Naive thymus-derived CD4-positive, alpha-beta T cell (primary cell): ENCODE results near the gene PLEKHG4B. TPM values are rescaled to one million over a fixed set of nuclear protein-coding genes. Genes with fewer than 3 reads are reported as not detected.

Source experiments
- ATAC-seq: fragments of 150-1000 bp; cut with Tn5 transposase; 2 replicates; pipeline ENCODE4 v1.10.0; 2021; ENCODE audit warnings: mild to moderate bottlenecking, moderate library complexity
- CTCF ChIA-PET: fragments of 350-600 bp; sonication (Branson Sonifier 250); formaldehyde crosslinking; loops from one replicate; lab custom pipeline; 2021; ENCODE audit warnings: antibody characterized with exemption; lab: Charles Lee
- POLR2A ChIA-PET: fragments of 350-600 bp; sonication (Branson Sonifier 250); formaldehyde crosslinking; loops from one replicate; lab custom pipeline; 2021; ENCODE audit warnings: antibody characterized with exemption, inconsistent platforms; lab: Charles Lee
- DNase-seq, 9 donors: peaks; one replicate each; pipeline versions ENCODE4 v3.0.0 to v3.0.0-alpha.2; 2020 to 2022; ENCODE audit warnings: mixed read lengths in 1 of 9
- H3K27ac ChIP-seq: one replicate; pipeline ENCODE4 v1.7.0; 2013; ENCODE audit warnings: mild to moderate bottlenecking, low read depth, low read length, moderate library complexity
- H3K27me3 ChIP-seq, 2 donors: one replicate each; pipeline ENCODE4 v1.7.0; 2013; ENCODE audit warnings: low read length in 2 of 2, mild to moderate bottlenecking in 2 of 2, moderate library complexity in 2 of 2; ENCODE audit not compliant: control insufficient read depth in 2 of 2, insufficient read depth in 2 of 2
- H3K36me3 ChIP-seq, 3 experiments: 1 replicate in 2 of 3; 2 replicates in 1 of 3; pipeline ENCODE4 v1.7.0; 2013; ENCODE audit warnings: low read length in 3 of 3, mild to moderate bottlenecking in 3 of 3, moderate library complexity in 1 of 3; ENCODE audit not compliant: insufficient read depth in 3 of 3, control insufficient read depth in 2 of 3
- H3K4me1 ChIP-seq, 2 donors: one replicate each; pipeline ENCODE4 v1.7.0; 2013; ENCODE audit warnings: low read length in 2 of 2, mild to moderate bottlenecking in 2 of 2, moderate library complexity in 1 of 2; ENCODE audit not compliant: control insufficient read depth in 2 of 2, insufficient read depth in 2 of 2
- H3K4me3 ChIP-seq: 2 replicates; pipeline ENCODE4 v1.7.0; 2013; ENCODE audit warnings: mild to moderate bottlenecking, low read length
- H3K9me3 ChIP-seq, 3 experiments: 1 replicate in 2 of 3; 2 replicates in 1 of 3; pipeline ENCODE4 v1.7.0; 2013; ENCODE audit warnings: low read length in 3 of 3; ENCODE audit not compliant: control insufficient read depth in 2 of 3
- H3K27ac Mint-ChIP-seq, 9 donors: one replicate each; pipeline ENCODE4 v1.8.0; 2020 to 2022; ENCODE audit warnings: mixed read lengths in 9 of 9, mild to moderate bottlenecking in 8 of 9, moderate library complexity in 5 of 9, inconsistent platforms in 2 of 9
- H3K27me3 Mint-ChIP-seq, 5 donors: one replicate each; pipeline ENCODE4 v1.8.0; 2021 to 2022; ENCODE audit warnings: mixed read lengths in 5 of 5, mild to moderate bottlenecking in 1 of 5
- H3K36me3 Mint-ChIP-seq, 5 donors: one replicate each; pipeline ENCODE4 v1.8.0; 2020 to 2022; ENCODE audit warnings: mixed read lengths in 5 of 5, mild to moderate bottlenecking in 3 of 5, inconsistent platforms in 1 of 5
- H3K4me1 Mint-ChIP-seq, 7 donors: one replicate each; pipeline ENCODE4 v1.8.0; 2020 to 2022; ENCODE audit warnings: mixed read lengths in 7 of 7, mild to moderate bottlenecking in 3 of 7, inconsistent platforms in 1 of 7
- H3K4me3 Mint-ChIP-seq, 10 donors: one replicate each; pipeline ENCODE4 v1.8.0; 2020 to 2022; ENCODE audit warnings: mild to moderate bottlenecking in 10 of 10, mixed read lengths in 10 of 10, moderate library complexity in 6 of 10, inconsistent platforms in 2 of 10
- H3K9me3 Mint-ChIP-seq, 11 donors: one replicate each; pipeline ENCODE4 v1.8.0; 2020 to 2022; ENCODE audit warnings: mixed read lengths in 11 of 11, mild to moderate bottlenecking in 4 of 11, inconsistent platforms in 1 of 11, moderate library complexity in 1 of 11
- intact Hi-C, 2 donors: fragments of 100-400 bp; cut with micrococcal nuclease; formaldehyde crosslinking; loops; one replicate each; pipeline ENCODE4 v1.15.1; 2023
- polyA plus RNA-seq, 2 donors: library from polyadenylated mRNA; unstranded; fragments of 300-500 nt; fragmentation: Illumina TruSeq; gene quantifications; one replicate each; pipeline ENCODE4 v1.2.3, GENCODE V29; 2021
- total RNA-seq, 6 experiments: library from RNA in 5 of 6; stranded (reverse) in 5 of 6; gene quantifications; 1 replicate in 5 of 6; 2 replicates in 1 of 6; pipeline ENCODE4 v1.2.3 and lab custom pipeline; 2021 to 2026

PLEKHG4B gene
- total and polyA plus RNA-seq, 7 experiments from 2014 or later, result 0.39 to 2.0 TPM; not detected in 5

DNA sequence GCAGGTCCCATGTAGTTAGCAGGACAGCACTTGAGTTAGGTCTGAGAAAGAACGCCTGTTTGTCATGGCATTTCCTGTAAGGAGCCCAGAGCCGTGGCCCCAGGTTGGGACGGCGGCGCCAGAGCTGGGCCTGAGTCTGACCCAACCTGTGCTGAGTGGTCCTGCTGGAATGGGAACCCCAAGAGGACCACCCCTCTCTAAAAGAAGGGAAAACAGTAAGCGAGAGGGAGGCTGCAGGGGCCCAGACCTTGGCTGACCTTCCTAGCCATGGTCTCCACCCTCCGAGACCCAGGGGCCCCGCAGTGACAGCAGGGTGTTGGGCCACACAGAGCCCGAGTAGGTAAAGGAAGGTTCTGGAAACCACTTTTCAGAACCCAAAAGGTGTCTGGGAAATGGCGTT lies 97.5 kb downstream of the PLEKHG4B start:
- Mint-ChIP-seq H3K27me3 (peaks cover 0 to 5% (median 5%) of the 10 kb centered on the region in 5 donors), H3K27ac (no peak overlapping the region), H3K36me3 (no peaks in the 10 kb centered on the region), H3K9me3 (peaks cover 0 to 2% (median 0%) of the 10 kb centered on the region in 11 donors), H3K4me1 (peaks cover 5 to 12% (median 11%) of the 10 kb centered on the region in 7 donors), H3K4me3 (no peak overlapping the region)
- no peak overlapping the region for H3K4me3 ChIP-seq
- intact Hi-C loops, result no loop called here
- no peaks in the 10 kb centered on the region for H3K36me3 ChIP-seq
- no peak for ATAC-seq
- H3K27ac ChIP-seq, result no peak overlapping the region
- no peak for DNase-seq
- CTCF ChIA-PET, result no interaction called here
- H3K4me1 ChIP-seq, result peaks cover 0 to 6% of the 10 kb centered on the region in 2 donors
- no peaks in the 10 kb centered on the region for H3K27me3 ChIP-seq
- no peaks in the 10 kb centered on the region for H3K9me3 ChIP-seq
- POLR2A ChIA-PET, result interaction anchor here (1.1 kb wide), 1 partner anchor 236 kb away, joined by 5 read pairs; no protein-coding TSS in a partner anchor

DNA sequence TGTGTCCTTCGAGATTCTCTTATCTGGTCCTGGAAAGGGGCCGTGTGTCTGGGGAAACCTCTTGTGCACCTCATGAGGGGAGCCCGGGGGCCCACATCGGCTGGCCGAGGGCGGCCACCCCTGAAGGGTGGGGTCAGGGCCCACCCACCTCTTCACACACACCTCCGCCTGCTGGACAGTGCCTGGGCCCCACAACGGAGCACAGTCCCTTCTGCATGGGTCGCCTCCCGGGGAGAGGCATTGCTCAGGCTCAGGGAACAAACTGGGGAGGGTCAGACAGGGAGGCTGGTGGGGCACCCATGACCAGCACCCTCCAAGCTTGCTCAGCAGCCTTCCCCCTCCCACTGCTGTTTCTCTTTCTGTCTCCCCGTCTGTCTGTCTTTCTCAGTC lies 98.0 kb downstream of the PLEKHG4B start:
- no peak overlapping the region for H3K27ac ChIP-seq
- H3K4me1 ChIP-seq, result peaks cover 0 to 6% of the 10 kb centered on the region in 2 donors
- H3K4me3 Mint-ChIP-seq, result peak overlapping the region in 1 of 10 donors; percentile 19
- H3K27me3 Mint-ChIP-seq, result peaks cover 0 to 5% (median 5%) of the 10 kb centered on the region in 5 donors
- no peaks in the 10 kb centered on the region for H3K27me3 ChIP-seq
- no peak overlapping the region for H3K4me3 ChIP-seq
- DNase-seq (no peak), ATAC-seq (no peak)
- ChIA-PET POLR2A (no interaction called here), CTCF (no interaction called here)
- H3K36me3 ChIP-seq, result no peaks in the 10 kb centered on the region
- intact Hi-C loops, result no loop called here
- H3K4me1 Mint-ChIP-seq, result peaks cover 5 to 12% (median 11%) of the 10 kb centered on the region in 7 donors
- peaks cover 0 to 2% (median 0%) of the 10 kb centered on the region in 11 donors for H3K9me3 Mint-ChIP-seq
- no peaks in the 10 kb centered on the region for H3K9me3 ChIP-seq
- H3K36me3 Mint-ChIP-seq, result no peaks in the 10 kb centered on the region
- H3K27ac Mint-ChIP-seq, result peak overlapping the region in 1 of 9 donors; percentile 87

DNA sequence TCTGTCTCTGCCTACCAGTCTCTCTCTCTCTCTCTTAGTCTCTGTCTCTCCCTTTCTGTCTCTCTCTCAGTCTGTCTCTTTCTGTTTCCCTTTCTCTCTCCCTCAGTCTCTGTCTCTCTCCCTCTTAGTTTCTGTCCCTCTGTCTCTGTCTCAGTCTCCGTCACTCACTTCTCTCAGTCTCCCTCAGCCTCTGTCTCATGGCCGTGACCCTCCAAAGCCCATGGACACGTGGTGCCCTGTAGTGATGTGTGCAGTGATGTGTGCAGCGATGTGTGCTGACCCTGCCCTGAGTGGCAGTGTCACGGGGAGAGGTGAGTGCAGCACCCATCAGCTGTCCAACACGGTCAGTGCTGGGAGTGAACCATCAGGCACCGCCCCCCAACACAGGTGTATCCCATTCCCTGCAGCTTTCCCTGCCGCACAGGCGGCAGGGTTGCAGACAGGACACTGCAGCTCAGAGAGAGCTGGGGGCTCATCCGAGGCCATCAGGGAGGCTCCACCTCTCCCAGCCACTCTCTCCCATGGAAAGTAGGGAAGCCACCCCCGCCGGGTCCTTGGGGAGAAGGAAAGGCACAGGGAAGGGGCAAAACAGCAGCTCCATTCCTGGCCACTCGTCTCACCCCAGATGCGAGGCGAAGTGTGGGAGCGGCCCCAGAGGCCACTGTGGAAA lies 98.5 kb downstream of the PLEKHG4B start:
- ATAC-seq (no peak), DNase-seq (no peak)
- no peaks in the 10 kb centered on the region for H3K36me3 ChIP-seq
- POLR2A ChIA-PET, result interaction anchor here (1.7 kb wide), 1 partner anchor 29 kb away, joined by 10 read pairs; no protein-coding TSS in a partner anchor
- Mint-ChIP-seq H3K27me3 (peaks cover 0 to 5% (median 5%) of the 10 kb centered on the region in 5 donors), H3K4me1 (peaks cover 5 to 12% (median 11%) of the 10 kb centered on the region in 7 donors), H3K36me3 (no peaks in the 10 kb centered on the region), H3K9me3 (peaks cover 0 to 2% (median 0%) of the 10 kb centered on the region in 11 donors), H3K4me3 (peak overlapping the region in 3 of 10 donors; percentile 19 to 44 (median 30)), H3K27ac (peak overlapping the region in 2 of 9 donors; percentile 41 to 87)
- intact Hi-C loops, result no loop called here
- H3K27me3 ChIP-seq, result no peaks in the 10 kb centered on the region
- no peaks in the 10 kb centered on the region for H3K9me3 ChIP-seq
- CTCF ChIA-PET, result interaction anchor here (1.1 kb wide), 1 partner anchor 9 kb away, joined by 4 read pairs; no protein-coding TSS in a partner anchor
- no peak overlapping the region for H3K4me3 ChIP-seq
- H3K4me1 ChIP-seq, result peaks cover 0 to 6% of the 10 kb centered on the region in 2 donors
- no peak overlapping the region for H3K27ac ChIP-seq

DNA sequence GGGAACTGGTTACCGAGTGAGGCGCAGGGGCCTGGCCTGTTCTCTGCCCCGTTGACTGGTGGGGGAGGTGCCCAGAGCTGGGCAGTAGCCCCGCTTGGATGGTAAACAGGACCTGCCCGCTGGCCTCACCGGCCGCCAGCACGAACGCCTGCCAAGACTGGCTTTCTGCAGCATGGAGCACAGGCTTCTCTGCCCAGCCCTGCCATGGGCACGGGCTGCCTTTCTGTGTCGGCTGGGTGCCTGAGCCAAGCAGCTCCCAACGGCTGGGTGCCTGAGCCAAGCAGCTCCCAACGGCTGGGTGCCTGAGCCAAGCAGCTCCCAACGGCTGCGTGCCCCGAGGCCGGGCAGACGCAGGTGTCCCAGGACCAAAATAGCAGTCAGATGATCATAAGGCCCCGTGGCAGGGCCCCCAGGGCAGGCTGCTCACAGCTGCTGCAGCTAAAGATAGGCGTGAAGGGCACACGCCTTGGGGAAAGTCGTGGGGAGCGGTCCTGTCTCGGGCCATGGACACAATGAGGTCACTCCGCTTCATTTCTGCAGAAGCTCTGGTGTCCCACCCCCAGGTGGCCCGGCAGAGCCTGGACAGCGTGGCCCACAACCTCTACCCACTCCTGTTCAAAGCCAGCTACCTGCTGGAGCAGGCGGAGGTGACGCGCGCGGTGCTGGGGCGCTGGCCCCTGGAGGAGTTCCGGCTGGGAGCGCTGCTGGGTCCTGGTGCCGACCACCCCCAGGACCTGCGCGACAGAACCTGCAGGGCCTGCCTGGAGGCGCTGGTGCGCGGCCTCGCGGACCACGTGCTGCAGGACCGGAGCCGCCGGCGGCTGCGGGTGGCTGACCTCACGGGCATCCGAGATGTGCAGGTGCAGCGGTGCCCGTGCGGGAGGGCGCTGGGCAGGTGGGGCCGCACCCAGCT lies 99.3 kb downstream of the PLEKHG4B start, which contains the start of gene LRRC14B:
Gene LRRC14B, plus strand, starts transcription at position 460 of the 913 bp plus-strand sequence. Its CDS starts 44 bp downstream, at position 504.
- H3K4me1 ChIP-seq, result peaks cover 0 to 6% of the 10 kb centered on the region in 2 donors
- peak in 5 of 9 donors; percentile 24 to 28 (median 27) for DNase-seq
- intact Hi-C loops, result no loop called here
- no peaks in the 10 kb centered on the region for H3K27me3 ChIP-seq
- CTCF ChIA-PET, result interaction anchor here (1.1 kb wide), 1 partner anchor 8 kb away, joined by 4 read pairs; no protein-coding TSS in a partner anchor
- POLR2A ChIA-PET, result interaction anchor here (1.7 kb wide), 1 partner anchor 28 kb away, joined by 10 read pairs; no protein-coding TSS in a partner anchor
- Mint-ChIP-seq H3K36me3 (no peaks in the 10 kb centered on the region), H3K9me3 (peaks cover 0 to 2% (median 0%) of the 10 kb centered on the region in 11 donors), H3K4me1 (peaks cover 5 to 12% (median 11%) of the 10 kb centered on the region in 7 donors), H3K27me3 (peaks cover 0 to 5% (median 5%) of the 10 kb centered on the region in 5 donors), H3K27ac (peak within 1 kb of the TSS in 3 of 9 donors; percentile 41 to 87 (median 42)), H3K4me3 (peak within 1 kb of the TSS in 7 of 10 donors; percentile 19 to 65 (median 50))
- H3K27ac ChIP-seq, result no peak within 1 kb of the TSS
- no peaks in the 10 kb centered on the region for H3K36me3 ChIP-seq
- H3K9me3 ChIP-seq, result no peaks in the 10 kb centered on the region
- no peak within 1 kb of the TSS for H3K4me3 ChIP-seq
- ATAC-seq, result no peak

DNA sequence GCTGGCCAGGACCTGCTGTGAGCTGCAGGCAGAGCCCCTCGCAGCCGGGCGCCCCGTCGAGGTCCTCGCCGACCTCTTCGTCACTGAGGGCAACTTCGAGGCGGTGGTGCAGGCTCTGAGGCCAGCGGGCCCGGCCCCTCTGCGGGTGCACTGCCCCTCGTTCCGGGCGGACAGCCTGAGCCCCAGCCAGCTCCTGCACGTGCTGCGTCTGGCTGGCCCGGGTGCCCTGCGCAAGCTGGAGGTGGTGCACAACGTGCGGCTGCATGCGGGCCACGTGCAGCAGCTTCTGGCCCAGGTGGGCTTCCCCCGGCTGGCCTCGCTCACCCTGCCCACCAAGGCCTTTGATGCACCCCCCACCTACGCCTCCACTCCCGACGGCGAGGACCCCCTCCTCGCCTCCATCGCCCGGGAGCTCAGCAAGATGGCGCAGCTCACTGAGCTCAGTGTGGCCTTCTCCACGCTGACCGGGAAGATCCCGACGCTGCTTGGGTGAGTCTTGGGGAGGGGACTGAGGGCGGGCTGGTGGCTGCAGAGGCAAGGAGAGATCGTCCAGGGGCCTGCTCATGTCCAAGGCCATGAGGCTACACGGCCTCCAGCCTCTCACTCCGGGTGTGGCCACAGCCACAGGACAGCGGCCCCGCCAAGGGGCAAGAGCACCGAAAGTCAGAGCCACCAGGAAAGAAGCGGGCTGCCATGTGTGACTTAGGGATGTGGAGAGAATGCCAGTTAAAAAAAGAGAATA lies 100.2 kb downstream of the PLEKHG4B start:
- POLR2A ChIA-PET, result interaction anchor here (1.7 kb wide), 1 partner anchor 27 kb away, joined by 10 read pairs; no protein-coding TSS in a partner anchor

DNA sequence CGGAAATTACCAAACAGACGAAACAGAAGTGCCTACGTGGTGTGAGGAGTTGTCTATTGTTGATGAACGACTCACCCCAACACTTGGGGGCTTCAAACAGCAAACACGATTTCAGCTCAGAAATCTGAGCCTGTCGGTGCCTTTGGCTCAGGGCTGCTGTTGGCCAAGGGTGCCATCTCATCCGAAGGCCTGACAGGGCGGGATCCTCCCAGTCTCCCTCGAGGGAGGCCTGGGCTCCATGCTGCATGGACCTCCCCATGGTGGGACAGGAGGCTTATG lies 100.7 kb downstream of the PLEKHG4B start:
- intact Hi-C loops, result no loop called here
- no peaks in the 10 kb centered on the region for H3K9me3 ChIP-seq
- H3K4me3 Mint-ChIP-seq, result peak overlapping the region in 2 of 10 donors; percentile 33 to 50
- H3K27ac Mint-ChIP-seq, result peak overlapping the region in 1 of 9 donors; percentile 42
- DNase-seq (no peak), ATAC-seq (no peak)
- no peaks in the 10 kb centered on the region for H3K36me3 Mint-ChIP-seq
- ChIA-PET POLR2A (no interaction called here), CTCF (no interaction called here)
- no peaks in the 10 kb centered on the region for H3K27me3 ChIP-seq
- no peak overlapping the region for H3K27ac ChIP-seq
- peaks cover 0 to 6% of the 10 kb centered on the region in 2 donors for H3K4me1 ChIP-seq
- peaks cover 0 to 2% (median 0%) of the 10 kb centered on the region in 11 donors for H3K9me3 Mint-ChIP-seq
- H3K36me3 ChIP-seq, result no peaks in the 10 kb centered on the region
- peaks cover 5 to 12% (median 11%) of the 10 kb centered on the region in 7 donors for H3K4me1 Mint-ChIP-seq
- no peak overlapping the region for H3K4me3 ChIP-seq
- peaks cover 0 to 5% (median 5%) of the 10 kb centered on the region in 5 donors for H3K27me3 Mint-ChIP-seq

More for the DNA sequence above, 100.2 kb downstream of the PLEKHG4B start:
- H3K27me3 ChIP-seq, result no peaks in the 10 kb centered on the region
- intact Hi-C loops, result no loop called here
- H3K36me3 ChIP-seq, result no peaks in the 10 kb centered on the region
- DNase-seq (no peak), ATAC-seq (no peak)
- H3K9me3 Mint-ChIP-seq, result peaks cover 0 to 2% (median 0%) of the 10 kb centered on the region in 11 donors
- H3K4me3 Mint-ChIP-seq, result peak overlapping the region in 4 of 10 donors; percentile 33 to 50 (median 47)
- CTCF ChIA-PET, result no interaction called here
- H3K27ac Mint-ChIP-seq, result peak overlapping the region in 1 of 9 donors; percentile 42
- no peak overlapping the region for H3K4me3 ChIP-seq
- H3K9me3 ChIP-seq, result no peaks in the 10 kb centered on the region
- no peaks in the 10 kb centered on the region for H3K36me3 Mint-ChIP-seq
- peaks cover 0 to 5% (median 5%) of the 10 kb centered on the region in 5 donors for H3K27me3 Mint-ChIP-seq
- no peak overlapping the region for H3K27ac ChIP-seq
- peaks cover 0 to 6% of the 10 kb centered on the region in 2 donors for H3K4me1 ChIP-seq
- peaks cover 5 to 12% (median 11%) of the 10 kb centered on the region in 7 donors for H3K4me1 Mint-ChIP-seq
